Mesenchymal stem cell (in vitro differentiated cells and primary cell): Measurements from ENCODE around the gene PDE6B.
A peak's percentile ranks its signal among the peaks of the same experiment; 100 is the strongest.

Experiments used
- DNase-seq: peaks from one replicate; pipeline ENCODE4 v3.0.0-alpha.2; 2013
- H2AFZ ChIP-seq: one replicate; pipeline ENCODE4 v1.6.1; 2013; ENCODE audit warnings: low read depth, mild to moderate bottlenecking, control low read depth, inconsistent platforms, low read length, moderate library complexity
- H2AK5ac ChIP-seq: 2 replicates; pipeline ENCODE4 v1.6.1; 2013; ENCODE audit warnings: low read length, moderate library complexity, mild to moderate bottlenecking, inconsistent platforms; ENCODE audit not compliant: severe bottlenecking
- H2BK120ac ChIP-seq: one replicate; pipeline ENCODE4 v1.6.1; 2013; ENCODE audit warnings: low read depth, mild to moderate bottlenecking, inconsistent platforms, low read length, moderate library complexity
- H2BK12ac ChIP-seq, 2 experiments: one replicate each; pipeline ENCODE4 v1.6.1; 2013; ENCODE audit warnings: inconsistent platforms in 2 of 2, low read length in 2 of 2, mild to moderate bottlenecking in 2 of 2, moderate library complexity in 2 of 2, control low read depth in 1 of 2
- H2BK15ac ChIP-seq: one replicate; pipeline ENCODE4 v1.6.1; 2013; ENCODE audit warnings: mild to moderate bottlenecking, low read depth, inconsistent platforms; ENCODE audit not compliant: poor library complexity, severe bottlenecking
- H2BK5ac ChIP-seq: 2 replicates; pipeline ENCODE4 v1.6.1; 2013; ENCODE audit warnings: low read depth, mild to moderate bottlenecking, low read length, control low read depth, inconsistent platforms; ENCODE audit not compliant: poor library complexity, severe bottlenecking
- H3K14ac ChIP-seq, 2 experiments: one replicate each; pipeline ENCODE4 v1.6.1; 2013; ENCODE audit warnings: inconsistent platforms in 2 of 2, low read length in 2 of 2, control low read depth in 1 of 2, mild to moderate bottlenecking in 1 of 2, moderate library complexity in 1 of 2
- H3K18ac ChIP-seq, 2 experiments: one replicate each; pipeline ENCODE4 v1.6.1; 2013; ENCODE audit warnings: inconsistent platforms in 2 of 2, low read length in 2 of 2, control low read depth in 1 of 2, low read depth in 1 of 2, mild to moderate bottlenecking in 1 of 2
- H3K23ac ChIP-seq, 2 experiments: one replicate each; pipeline ENCODE4 v1.6.1; 2013; ENCODE audit warnings: inconsistent platforms in 2 of 2, low read length in 2 of 2, mild to moderate bottlenecking in 2 of 2, moderate library complexity in 2 of 2, control low read depth in 1 of 2
- H3K27ac ChIP-seq: 2 replicates; pipeline ENCODE4 v1.5.1; 2013; ENCODE audit warnings: mild to moderate bottlenecking, moderate library complexity, low read length, control low read depth, inconsistent platforms; ENCODE audit not compliant: poor library complexity, severe bottlenecking
- H3K27me3 ChIP-seq, 2 experiments: 2 replicates each; pipeline versions ENCODE4 v1.6.1 to v1.7.0; 2013; ENCODE audit warnings: low read length in 2 of 2, mild to moderate bottlenecking in 2 of 2, moderate library complexity in 2 of 2, control low read depth in 1 of 2, inconsistent platforms in 1 of 2; ENCODE audit not compliant: control insufficient read depth in 1 of 2, insufficient read depth in 1 of 2
- H3K36me3 ChIP-seq, 2 experiments: 2 replicates each; pipeline versions ENCODE4 v1.6.1 to v1.7.0; 2013; ENCODE audit warnings: low read length in 2 of 2, control low read depth in 1 of 2, inconsistent platforms in 1 of 2, low read depth in 1 of 2, mild to moderate bottlenecking in 1 of 2; ENCODE audit not compliant: insufficient read depth in 2 of 2, control insufficient read depth in 1 of 2
- H3K4ac ChIP-seq, 2 experiments: one replicate each; pipeline ENCODE4 v1.6.1; 2013; ENCODE audit warnings: inconsistent platforms in 2 of 2, low read length in 2 of 2, mild to moderate bottlenecking in 2 of 2, moderate library complexity in 2 of 2, control low read depth in 1 of 2, low read depth in 1 of 2
- H3K4me1 ChIP-seq: 2 replicates; pipeline ENCODE4 v1.6.1; 2013; ENCODE audit warnings: low read depth, low read length, control low read depth; ENCODE audit not compliant: control insufficient read depth, insufficient read depth
- H3K4me2 ChIP-seq: 2 replicates; pipeline ENCODE4 v1.6.1; 2013; ENCODE audit warnings: low read length, mild to moderate bottlenecking, inconsistent platforms; ENCODE audit not compliant: poor library complexity, severe bottlenecking
- H3K4me3 ChIP-seq, 2 experiments: 2 replicates each; pipeline versions ENCODE4 v1.5.1 to v1.7.0; 2013; ENCODE audit warnings: low read length in 2 of 2, mild to moderate bottlenecking in 2 of 2, control low read depth in 1 of 2, low read depth in 1 of 2; ENCODE audit not compliant: insufficient read depth in 1 of 2
- H3K79me1 ChIP-seq: replicated peaks from 2 replicates; pipeline ENCODE4 v1.6.1; 2013; ENCODE audit warnings: mild to moderate bottlenecking, control low read depth, low read length, inconsistent platforms; ENCODE audit not compliant: poor library complexity, severe bottlenecking
- H3K9ac ChIP-seq: 2 replicates; pipeline ENCODE4 v1.7.0; 2013; ENCODE audit warnings: mild to moderate bottlenecking, low read length, moderate library complexity
- H3K9me3 ChIP-seq: 2 replicates; pipeline ENCODE4 v1.7.0; 2013; ENCODE audit warnings: mild to moderate bottlenecking, low read length; ENCODE audit not compliant: control insufficient read depth
- H4K8ac ChIP-seq: one replicate; pipeline ENCODE4 v1.6.1; 2013; ENCODE audit warnings: inconsistent platforms, mild to moderate bottlenecking, low read length, moderate library complexity
- H4K91ac ChIP-seq: one replicate; pipeline ENCODE4 v1.6.1; 2013; ENCODE audit warnings: mild to moderate bottlenecking, low read length, inconsistent platforms
- WGBS: methylation state at CpG from one replicate; pipeline ENCODE4 v1.1.7; 2013; ENCODE audit warnings: mixed read lengths; 5-methylcytosine and 5-hydroxymethylcytosine counted together

Gene PDE6B

DNA sequence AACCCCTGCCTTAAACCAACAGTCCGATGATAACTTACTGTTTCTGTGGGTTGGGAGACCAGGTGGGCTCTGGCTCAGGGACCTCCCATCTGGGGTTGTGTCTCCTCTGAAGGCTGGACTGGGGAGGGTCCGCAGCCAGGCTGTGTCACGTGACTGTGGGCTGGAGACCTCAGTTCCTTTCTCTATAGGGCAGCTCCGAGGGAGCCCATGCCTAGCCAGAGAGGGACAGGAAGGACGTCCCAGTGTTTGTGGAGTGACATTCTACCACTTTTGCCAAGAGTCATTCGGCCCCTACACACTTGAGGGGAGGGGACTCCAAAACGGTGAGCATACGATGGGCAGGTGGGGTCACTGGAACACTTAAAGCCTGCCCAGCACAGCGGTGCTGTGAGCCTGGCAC, 84.7 kb downstream of the PDE6B start:
- no peaks in the 10 kb centered on the region for H3K27me3 ChIP-seq
- H3K27ac ChIP-seq = no peak overlapping the region
- 93% methylated on average over 9 of the region's 9 CpGs for WGBS
- H2BK15ac ChIP-seq = no peak overlapping the region
- H3K36me3 ChIP-seq = peaks cover 11 to 37% of the 10 kb centered on the region in 2 experiments
- peaks cover 45% of the 10 kb centered on the region for H3K4me1 ChIP-seq
- no peak overlapping the region for H4K91ac ChIP-seq
- peaks cover under 1% of the 10 kb centered on the region for H3K79me1 ChIP-seq
- no peak for DNase-seq
- H3K4me3 ChIP-seq = peak overlapping the region in 1 of 2 experiments; percentile 4
- no peak overlapping the region for H4K8ac ChIP-seq
- no peaks in the 10 kb centered on the region for H3K9me3 ChIP-seq
- no peak overlapping the region for H3K4ac ChIP-seq
- no peak overlapping the region for H3K14ac ChIP-seq
- H3K18ac ChIP-seq = no peak overlapping the region
- no peak overlapping the region for H2AFZ ChIP-seq
- H2BK12ac ChIP-seq = no peak overlapping the region
- no peak overlapping the region for H3K23ac ChIP-seq
- H3K9ac ChIP-seq = no peak overlapping the region
- H2BK5ac ChIP-seq = no peak overlapping the region
- H3K4me2 ChIP-seq = no peak overlapping the region
- H2AK5ac ChIP-seq = no peak overlapping the region
- H2BK120ac ChIP-seq = no peak overlapping the region

DNA sequence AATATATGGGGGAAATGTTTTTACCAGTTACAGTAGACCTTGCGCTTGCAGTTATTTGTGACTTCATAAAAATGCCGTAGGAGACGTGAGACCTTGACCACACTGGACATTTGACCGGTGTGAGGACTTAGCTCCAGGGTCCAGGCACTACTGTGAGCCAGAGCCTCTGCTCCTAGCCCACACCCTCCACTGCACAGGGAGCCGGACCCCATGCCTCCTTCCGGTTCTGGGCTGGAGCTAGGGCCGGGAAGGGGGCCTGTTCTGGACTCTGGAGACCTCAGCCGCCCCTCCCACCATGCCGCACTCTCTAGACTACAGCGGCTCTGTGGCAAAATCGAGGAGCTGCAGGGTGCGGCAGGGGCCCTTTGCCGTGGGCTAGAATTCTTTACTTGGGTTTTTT, 85.5 kb downstream of the PDE6B start:
- no peak overlapping the region for H2AFZ ChIP-seq
- H3K4me1 ChIP-seq = peaks cover 42% of the 10 kb centered on the region
- H3K4me3 ChIP-seq = no peak overlapping the region
- H3K4ac ChIP-seq = no peak overlapping the region
- peak overlapping the region in 1 of 2 experiments; percentile 77 for H3K23ac ChIP-seq
- H2BK5ac ChIP-seq = no peak overlapping the region
- no peak overlapping the region for H2BK12ac ChIP-seq
- H3K27ac ChIP-seq = no peak overlapping the region
- WGBS = 92% methylated on average over 13 of the region's 13 CpGs
- H2BK120ac ChIP-seq = no peak overlapping the region
- no peak overlapping the region for H3K4me2 ChIP-seq
- H4K91ac ChIP-seq = no peak overlapping the region
- H3K9ac ChIP-seq = no peak overlapping the region
- H3K79me1 ChIP-seq = no peaks in the 10 kb centered on the region
- H2AK5ac ChIP-seq = no peak overlapping the region
- no peaks in the 10 kb centered on the region for H3K27me3 ChIP-seq
- H2BK15ac ChIP-seq = no peak overlapping the region
- H3K18ac ChIP-seq = no peak overlapping the region
- H4K8ac ChIP-seq = no peak overlapping the region
- no peak overlapping the region for H3K14ac ChIP-seq
- no peaks in the 10 kb centered on the region for H3K9me3 ChIP-seq
- H3K36me3 ChIP-seq = peaks cover 11 to 37% of the 10 kb centered on the region in 2 experiments
- DNase-seq = no peak

DNA sequence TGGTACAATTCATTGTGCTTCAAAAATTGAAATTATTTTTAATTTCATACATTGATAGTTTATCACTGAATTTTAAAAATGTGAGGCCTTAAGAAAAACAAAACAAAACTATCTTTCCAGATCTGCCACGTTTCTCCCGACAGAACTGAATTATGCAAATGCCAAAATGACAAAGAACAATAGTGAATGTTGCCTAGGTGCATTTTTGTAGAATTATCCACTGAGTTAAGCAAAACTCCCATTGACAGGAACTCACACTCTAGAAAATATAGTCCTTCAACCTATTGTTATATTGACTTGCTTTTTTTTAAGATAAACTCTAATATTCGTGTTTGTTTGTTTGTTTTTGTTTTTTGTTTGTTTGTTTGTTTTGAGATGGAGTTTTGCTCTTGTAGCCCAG, 86.7 kb downstream of the PDE6B start:
- no peak overlapping the region for H3K27ac ChIP-seq
- no peak overlapping the region for H2BK12ac ChIP-seq
- H2BK5ac ChIP-seq = no peak overlapping the region
- H3K23ac ChIP-seq = no peak overlapping the region
- H2AK5ac ChIP-seq = no peak overlapping the region
- H3K4ac ChIP-seq = no peak overlapping the region
- H3K14ac ChIP-seq = no peak overlapping the region
- no peak for DNase-seq
- H3K27me3 ChIP-seq = no peaks in the 10 kb centered on the region
- WGBS = 83% methylated on average over 1 of the region's 3 CpGs
- H2BK120ac ChIP-seq = no peak overlapping the region
- H3K36me3 ChIP-seq = peaks cover 11 to 37% of the 10 kb centered on the region in 2 experiments
- no peak overlapping the region for H3K9ac ChIP-seq
- no peaks in the 10 kb centered on the region for H3K79me1 ChIP-seq
- H3K4me1 ChIP-seq = peaks cover 37% of the 10 kb centered on the region
- H3K9me3 ChIP-seq = no peaks in the 10 kb centered on the region
- H4K91ac ChIP-seq = no peak overlapping the region
- no peak overlapping the region for H3K4me3 ChIP-seq
- no peak overlapping the region for H2BK15ac ChIP-seq
- no peak overlapping the region for H3K4me2 ChIP-seq
- H3K18ac ChIP-seq = no peak overlapping the region
- H2AFZ ChIP-seq = no peak overlapping the region
- no peak overlapping the region for H4K8ac ChIP-seq

DNA sequence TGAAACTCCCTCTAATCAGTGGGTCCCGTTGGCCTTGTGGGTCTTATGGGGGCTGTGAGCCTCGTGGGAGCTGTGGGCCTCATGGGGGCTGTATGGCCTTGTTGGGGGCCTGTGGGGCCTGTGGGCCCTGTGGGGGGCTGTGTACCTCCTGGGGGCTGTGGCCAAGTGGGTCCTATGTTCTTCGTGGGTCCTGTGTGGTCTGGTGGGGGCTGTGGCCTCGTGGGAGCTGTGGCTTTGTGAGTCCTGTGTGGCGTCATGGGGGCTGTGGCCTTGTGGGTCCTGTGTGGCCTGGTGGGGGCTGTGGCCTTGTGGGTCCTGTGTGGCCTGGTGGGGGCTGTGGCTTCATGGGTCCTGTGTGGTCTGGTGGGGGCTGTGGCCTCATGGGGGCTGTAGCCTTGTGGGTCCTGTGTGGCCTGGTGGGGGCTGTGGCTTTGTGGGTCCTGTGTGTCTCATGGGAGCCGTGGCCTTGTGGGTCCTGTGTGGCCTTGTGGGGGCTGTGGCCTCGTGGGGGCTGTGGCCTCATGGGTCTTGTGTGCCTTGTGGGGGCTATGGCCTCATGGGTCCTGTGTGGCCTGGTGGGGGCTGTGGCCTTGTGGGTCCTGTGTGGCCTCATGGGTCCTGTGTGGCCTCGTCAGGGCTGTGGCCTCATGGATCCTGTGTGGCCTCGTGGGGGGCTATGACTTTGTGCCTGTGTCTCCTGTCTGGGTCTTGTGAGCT, 87.7 kb downstream of the PDE6B start:
- Histone ChIP-seq H3K18ac (no peak overlapping the region), H3K23ac (no peak overlapping the region), H3K79me1 (no peaks in the 10 kb centered on the region), H4K91ac (no peak overlapping the region), H3K4me1 (peaks cover 35% of the 10 kb centered on the region), H2AFZ (no peak overlapping the region), H3K27me3 (no peaks in the 10 kb centered on the region), H4K8ac (peak overlapping the region; percentile 73), H3K27ac (no peak overlapping the region), H2BK15ac (no peak overlapping the region), H2BK5ac (no peak overlapping the region), H3K4me2 (no peak overlapping the region), H3K14ac (no peak overlapping the region), H3K4ac (no peak overlapping the region), H2BK12ac (no peak overlapping the region), H3K4me3 (no peak overlapping the region), H3K36me3 (peaks cover 11 to 44% of the 10 kb centered on the region in 2 experiments), H3K9ac (no peak overlapping the region), H2BK120ac (no peak overlapping the region), H3K9me3 (no peaks in the 10 kb centered on the region), H2AK5ac (no peak overlapping the region)
- no peak for DNase-seq
- WGBS = 97% methylated on average over 9 of the region's 9 CpGs
